ENCODE data around the gene SEMA6B.
A peak's percentile ranks its signal among the peaks of the same experiment; 100 is the strongest.

The SEMA6B gene

GRCh38 chr19:4584670-4585460 is 25.4 kb upstream of the SEMA6B start:
- Mint-ChIP-seq H3K36me3 (ENCODE audit: insufficient read depth) (peaks cover 3% of the 10 kb centered on the region), H3K4me3 (no peak overlapping the region), H3K27ac (ENCODE audit: low read depth) (no peak overlapping the region), H3K4me1 (peaks cover 11% of the 10 kb centered on the region), H3K9me3 (no peaks in the 10 kb centered on the region), H3K27me3 (peaks cover 71% of the 10 kb centered on the region)
- DNase-seq (ENCODE audit: low spot score in 2 of 2) (no peak), ATAC-seq (replicated peaks; ENCODE audit: extremely low read depth, poor library complexity, severe bottlenecking) (no peak)

DNA sequence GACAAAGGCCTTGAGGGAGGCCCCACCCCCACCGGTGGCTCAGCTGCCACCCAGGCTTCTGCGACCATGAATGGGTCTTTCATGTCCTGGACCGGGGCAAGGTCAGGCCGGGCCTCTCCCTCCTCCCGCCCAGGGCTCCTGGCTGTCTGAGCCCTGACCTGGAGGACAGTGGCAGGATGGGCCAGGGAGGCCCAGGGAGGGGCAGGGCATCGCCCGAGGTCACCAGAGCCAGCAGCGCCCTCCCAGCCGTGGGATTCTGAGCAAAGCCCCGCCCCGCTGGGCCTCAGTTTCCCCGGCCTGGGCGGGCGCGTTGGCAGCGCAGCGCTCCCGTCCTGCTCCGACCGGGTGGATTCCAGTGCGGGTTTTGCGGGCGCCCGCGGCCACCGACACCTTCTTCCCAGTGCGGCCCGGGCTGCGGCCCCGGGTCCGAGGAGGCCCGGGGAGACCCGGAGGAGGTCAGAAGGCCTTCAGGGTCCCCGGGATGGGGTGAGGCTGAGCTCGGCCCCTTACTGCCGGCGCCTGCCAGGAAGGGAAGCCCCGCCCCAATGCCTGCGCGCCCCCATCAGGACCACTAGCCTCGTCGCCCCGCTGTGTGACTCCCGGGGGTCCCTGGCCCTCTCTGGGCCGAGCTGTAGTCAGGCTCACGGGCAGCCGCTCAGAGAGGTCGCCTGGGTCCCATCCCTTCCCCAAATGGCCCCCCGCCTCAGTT is 24.6 kb upstream of the SEMA6B start:
- H3K9me3 Mint-ChIP-seq: no peaks in the 10 kb centered on the region
- DNase-seq (ENCODE audit: low spot score in 2 of 2) (no peak), ATAC-seq (replicated peaks; ENCODE audit: extremely low read depth, poor library complexity, severe bottlenecking) (no peak)
- no peak overlapping the region for H3K27ac Mint-ChIP-seq (ENCODE audit: low read depth)
- H3K4me1 Mint-ChIP-seq: peaks cover 11% of the 10 kb centered on the region
- H3K4me3 Mint-ChIP-seq: no peak overlapping the region
- peaks cover 74% of the 10 kb centered on the region for H3K27me3 Mint-ChIP-seq
- peaks cover 3% of the 10 kb centered on the region for H3K36me3 Mint-ChIP-seq (ENCODE audit: insufficient read depth)

- peaks cover 77% of the 10 kb centered on the region for H3K27me3 Mint-ChIP-seq
- no peak overlapping the region for H3K27ac Mint-ChIP-seq (ENCODE audit: low read depth)
- H3K4me1 Mint-ChIP-seq: peaks cover 11% of the 10 kb centered on the region
- DNase-seq (ENCODE audit: low spot score in 2 of 2) (no peak), ATAC-seq (replicated peaks; ENCODE audit: extremely low read depth, poor library complexity, severe bottlenecking) (no peak)
- H3K9me3 Mint-ChIP-seq: no peaks in the 10 kb centered on the region
- H3K4me3 Mint-ChIP-seq: peak overlapping the region; percentile 27
- H3K36me3 Mint-ChIP-seq (ENCODE audit: insufficient read depth): peaks cover 1% of the 10 kb centered on the region
Observed at GRCh38 chr19:4582980-4583842, 23.7 kb upstream of the SEMA6B start.

DNA sequence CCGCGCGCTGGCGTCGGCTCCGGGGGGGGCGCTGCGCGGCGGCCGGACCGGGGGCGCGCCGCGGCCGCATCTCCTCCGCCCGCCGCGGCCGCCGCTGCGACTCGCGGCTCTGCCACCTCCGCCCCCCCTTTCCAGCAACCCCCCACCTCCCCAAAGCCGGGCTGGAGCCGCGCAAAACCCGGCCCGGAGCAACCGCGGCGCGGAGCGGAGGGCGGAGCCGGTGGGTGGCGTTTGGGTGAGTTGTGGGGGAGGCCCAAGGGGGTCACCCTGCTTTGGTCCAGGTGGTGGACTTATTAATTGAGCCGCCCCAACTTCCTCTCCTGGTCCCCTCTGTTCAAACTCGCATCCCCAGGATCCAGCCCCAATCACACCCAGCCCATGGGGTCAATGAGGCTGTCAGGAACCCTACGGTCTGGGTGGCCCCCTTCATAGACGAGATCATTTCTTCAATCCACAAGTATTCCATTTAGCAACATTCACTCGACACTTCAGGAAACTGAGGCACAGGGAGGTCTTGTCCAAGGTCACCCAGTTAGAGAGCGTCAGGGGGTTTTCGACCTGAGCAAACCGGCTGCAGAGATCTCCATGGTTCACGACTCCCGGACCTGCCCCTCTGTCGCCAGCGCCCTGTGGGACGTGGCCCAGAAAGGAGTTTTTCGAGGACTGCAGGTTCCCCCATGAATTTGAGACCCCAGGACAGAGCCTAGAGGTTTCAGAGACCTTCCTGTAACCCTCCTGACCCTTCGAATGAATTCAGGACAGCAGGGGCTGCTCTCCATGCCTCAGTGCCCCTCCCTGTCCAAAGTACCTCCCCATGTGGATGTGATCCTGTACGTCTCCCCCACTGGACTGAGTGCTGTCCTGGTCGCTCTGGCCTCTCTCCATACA is 22.4 kb upstream of the SEMA6B start:
- H3K27me3 Mint-ChIP-seq: peaks cover 73% of the 10 kb centered on the region
- H3K9me3 Mint-ChIP-seq: no peaks in the 10 kb centered on the region
- H3K36me3 Mint-ChIP-seq (ENCODE audit: insufficient read depth): peaks cover 1% of the 10 kb centered on the region
- DNase-seq (ENCODE audit: low spot score in 2 of 2) (no peak), ATAC-seq (replicated peaks; ENCODE audit: extremely low read depth, poor library complexity, severe bottlenecking) (no peak)
- H3K4me1 Mint-ChIP-seq: peaks cover 11% of the 10 kb centered on the region
- no peak overlapping the region for H3K27ac Mint-ChIP-seq (ENCODE audit: low read depth)
- peak overlapping the region; percentile 42 for H3K4me3 Mint-ChIP-seq

DNA sequence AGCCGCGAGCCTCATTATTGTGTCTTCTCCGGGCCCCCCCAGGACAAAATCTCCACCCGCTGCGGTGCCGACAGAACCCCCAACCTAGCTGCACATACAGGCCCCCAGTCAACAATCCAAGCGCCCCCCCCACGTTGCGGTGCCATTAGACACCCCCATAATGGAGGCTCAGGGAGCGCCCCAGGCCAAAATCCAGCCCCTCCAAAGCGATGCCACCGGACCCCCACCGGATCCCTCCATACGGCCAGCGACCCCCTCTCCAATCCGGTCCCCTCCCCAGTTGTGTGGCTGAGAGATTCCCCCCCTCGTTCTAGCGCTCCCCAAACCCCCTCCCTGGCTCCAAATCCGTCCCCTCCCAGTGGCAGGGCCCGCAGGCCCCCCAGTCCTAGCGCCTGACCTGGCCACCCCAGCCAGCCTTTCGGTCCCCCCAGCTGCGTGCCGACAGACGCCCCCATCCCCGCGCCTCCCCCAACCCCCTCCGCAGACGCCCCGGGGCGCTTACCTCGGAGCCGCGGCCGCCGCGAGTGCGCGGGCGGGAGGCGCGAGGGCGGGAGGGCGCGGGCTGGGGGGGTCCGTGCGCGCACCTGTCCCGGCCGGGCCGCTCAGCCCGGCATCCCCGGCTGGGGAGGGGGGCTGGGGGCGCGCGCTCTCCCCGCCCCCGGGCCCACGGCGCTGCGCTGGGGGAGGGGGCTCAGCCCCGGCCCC is 21.6 kb upstream of the SEMA6B start:
- Mint-ChIP-seq H3K27ac (ENCODE audit: low read depth) (no peak overlapping the region), H3K4me1 (peaks cover 11% of the 10 kb centered on the region), H3K36me3 (ENCODE audit: insufficient read depth) (peaks cover 1% of the 10 kb centered on the region), H3K9me3 (no peaks in the 10 kb centered on the region), H3K27me3 (peaks cover 78% of the 10 kb centered on the region), H3K4me3 (no peak overlapping the region)
- ATAC-seq (replicated peaks; ENCODE audit: extremely low read depth, poor library complexity, severe bottlenecking) (no peak), DNase-seq (ENCODE audit: low spot score in 2 of 2) (no peak)

GRCh38 chr19:4580021-4580901 is 20.8 kb upstream of the SEMA6B start:
- H3K4me1 Mint-ChIP-seq: peaks cover 11% of the 10 kb centered on the region
- DNase-seq (ENCODE audit: low spot score in 2 of 2) (no peak), ATAC-seq (replicated peaks; ENCODE audit: extremely low read depth, poor library complexity, severe bottlenecking) (no peak)
- no peak overlapping the region for H3K4me3 Mint-ChIP-seq
- no peak overlapping the region for H3K27ac Mint-ChIP-seq (ENCODE audit: low read depth)
- H3K36me3 Mint-ChIP-seq (ENCODE audit: insufficient read depth): peaks cover 1% of the 10 kb centered on the region
- H3K9me3 Mint-ChIP-seq: no peaks in the 10 kb centered on the region
- peaks cover 78% of the 10 kb centered on the region for H3K27me3 Mint-ChIP-seq

DNA sequence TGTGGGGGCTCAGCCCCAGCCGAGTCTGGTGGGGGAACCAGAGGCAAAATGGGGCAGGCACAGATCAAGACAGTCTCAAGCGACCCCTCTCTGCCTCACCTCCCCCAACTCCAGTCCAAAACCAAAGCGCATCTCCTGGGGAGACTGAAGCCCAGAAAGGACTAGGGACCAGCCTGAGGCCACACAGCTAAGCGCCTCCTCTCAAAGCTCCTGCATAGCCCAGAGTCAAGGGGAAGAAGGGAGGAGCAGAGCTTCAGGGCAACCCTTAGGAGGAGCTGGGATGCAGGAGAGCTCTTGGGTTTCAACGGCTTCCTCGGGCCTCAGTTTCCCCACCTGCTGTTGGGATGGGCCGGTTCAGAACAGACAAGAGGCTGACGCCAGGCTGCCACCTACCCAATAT is 19.9 kb upstream of the SEMA6B start:
- no peak for ATAC-seq (replicated peaks; ENCODE audit: extremely low read depth, poor library complexity, severe bottlenecking)

GRCh38 chr19:4578552-4579248 is 19.2 kb upstream of the SEMA6B start:
- no peak overlapping the region for H3K4me3 Mint-ChIP-seq
- H3K9me3 Mint-ChIP-seq: no peaks in the 10 kb centered on the region
- peaks cover 1% of the 10 kb centered on the region for H3K36me3 Mint-ChIP-seq (ENCODE audit: insufficient read depth)
- no peak for ATAC-seq (replicated peaks; ENCODE audit: extremely low read depth, poor library complexity, severe bottlenecking)
- H3K27me3 Mint-ChIP-seq: peaks cover 74% of the 10 kb centered on the region
- H3K4me1 Mint-ChIP-seq: peaks cover 11% of the 10 kb centered on the region
- H3K27ac Mint-ChIP-seq (ENCODE audit: low read depth): no peak overlapping the region
- DNase-seq (ENCODE audit: low spot score in 2 of 2): no peak

More for the DNA sequence above, 19.9 kb upstream of the SEMA6B start:
- DNase-seq (ENCODE audit: low spot score in 2 of 2): no peak
- Mint-ChIP-seq H3K9me3 (no peaks in the 10 kb centered on the region), H3K4me3 (no peak overlapping the region), H3K27ac (ENCODE audit: low read depth) (no peak overlapping the region), H3K27me3 (peaks cover 76% of the 10 kb centered on the region), H3K4me1 (peaks cover 11% of the 10 kb centered on the region), H3K36me3 (ENCODE audit: insufficient read depth) (peaks cover 1% of the 10 kb centered on the region)

DNA sequence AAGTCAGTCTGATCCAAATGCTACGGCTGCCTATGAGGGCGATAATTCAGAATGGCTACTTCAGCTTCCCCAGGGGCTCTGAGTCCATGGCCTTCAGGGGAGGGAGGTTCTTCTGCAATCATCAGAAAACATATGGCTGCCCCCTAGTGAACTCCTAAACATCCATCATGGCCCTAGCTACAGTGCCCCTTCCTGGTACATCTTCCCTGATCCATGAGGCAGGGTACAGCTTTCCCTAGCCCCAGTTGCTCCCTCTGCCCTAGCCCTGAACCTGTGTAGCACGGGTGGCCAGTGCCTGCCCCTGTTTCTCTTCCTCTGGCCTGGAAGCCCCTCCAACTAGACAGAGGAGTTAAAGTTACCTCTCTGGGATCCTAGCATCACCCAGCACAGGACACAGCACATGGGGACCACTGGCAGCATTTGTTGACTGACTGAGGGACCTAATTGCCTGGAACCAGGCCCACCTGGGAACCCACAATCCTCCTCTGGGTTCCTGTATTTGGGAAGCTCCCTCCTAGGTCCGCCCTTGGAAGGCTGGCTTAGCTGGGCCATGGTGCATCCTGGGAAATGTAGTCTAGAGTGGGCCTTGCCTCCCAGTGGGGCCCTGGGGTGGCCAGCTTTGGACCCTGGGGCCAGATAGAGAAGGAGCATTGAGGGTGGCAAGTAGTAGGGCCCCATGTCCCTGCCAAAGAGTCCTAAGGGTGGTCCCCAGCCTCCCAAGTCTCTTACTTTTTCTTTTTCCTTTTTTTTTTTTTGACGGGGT is 17.7 kb upstream of the SEMA6B start:
- Mint-ChIP-seq H3K4me3 (no peak overlapping the region), H3K9me3 (no peaks in the 10 kb centered on the region), H3K36me3 (ENCODE audit: insufficient read depth) (peaks cover 3% of the 10 kb centered on the region), H3K27ac (ENCODE audit: low read depth) (no peak overlapping the region), H3K4me1 (peaks cover 6% of the 10 kb centered on the region), H3K27me3 (peaks cover 59% of the 10 kb centered on the region)
- DNase-seq (ENCODE audit: low spot score in 2 of 2) (no peak), ATAC-seq (replicated peaks; ENCODE audit: extremely low read depth, poor library complexity, severe bottlenecking) (no peak)

All from central memory CD8-positive, alpha-beta T cell (primary cell).